ENCODE results near the gene TBC1D24. TPM values are rescaled to one million over a fixed set of nuclear protein-coding genes. Genes with fewer than 3 reads are reported as not detected.

Gene TBC1D24
- total and polyA plus RNA-seq, 9 of the 15 experiments (the other 6 are each of a cell fraction or from before 2014, with no cell fraction given): 1.7 to 22.6 (median 7.2) TPM

GRCh38 chr16:2511128-2511800 is 36.3 kb downstream of the TBC1D24 start (continued):
- TF ChIP-seq JUND (IDR thresholded peaks at IDR 0.05; ENCODE audit: borderline replicate concordance, low read depth, low read length): peak; percentile 89
- peak; percentile 70; the same call in 1 of the 3 replicates for TF ChIP-seq JUND (tag; IDR thresholded peaks at IDR 0.05; ENCODE audit: borderline replicate concordance, low read depth, low read length)
- TF ChIP-seq ZNF584 (CRISPR knock-in tag; IDR thresholded peaks at IDR 0.05; ENCODE audit: low read depth): no peak
- peak; percentile 96 for TF ChIP-seq ZNF444 (CRISPR knock-in tag; IDR thresholded peaks at IDR 0.05)
- TF ChIP-seq, protein P1, sequence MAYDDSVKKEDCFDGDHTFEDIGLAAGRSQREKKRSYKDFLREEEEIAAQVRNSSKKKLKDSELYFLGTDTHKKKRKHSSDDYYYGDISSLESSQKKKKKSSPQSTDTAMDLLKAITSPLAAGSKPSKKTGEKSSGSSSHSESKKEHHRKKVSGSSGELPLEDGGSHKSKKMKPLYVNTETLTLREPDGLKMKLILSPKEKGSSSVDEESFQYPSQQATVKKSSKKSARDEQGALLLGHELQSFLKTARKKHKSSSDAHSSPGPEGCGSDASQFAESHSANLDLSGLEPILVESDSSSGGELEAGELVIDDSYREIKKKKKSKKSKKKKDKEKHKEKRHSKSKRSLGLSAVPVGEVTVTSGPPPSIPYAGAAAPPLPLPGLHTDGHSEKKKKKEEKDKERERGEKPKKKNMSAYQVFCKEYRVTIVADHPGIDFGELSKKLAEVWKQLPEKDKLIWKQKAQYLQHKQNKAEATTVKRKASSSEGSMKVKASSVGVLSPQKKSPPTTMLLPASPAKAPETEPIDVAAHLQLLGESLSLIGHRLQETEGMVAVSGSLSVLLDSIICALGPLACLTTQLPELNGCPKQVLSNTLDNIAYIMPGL (CRISPR knock-in tag; IDR thresholded peaks at IDR 0.05): no peak
- TF ChIP-seq, protein P2, sequence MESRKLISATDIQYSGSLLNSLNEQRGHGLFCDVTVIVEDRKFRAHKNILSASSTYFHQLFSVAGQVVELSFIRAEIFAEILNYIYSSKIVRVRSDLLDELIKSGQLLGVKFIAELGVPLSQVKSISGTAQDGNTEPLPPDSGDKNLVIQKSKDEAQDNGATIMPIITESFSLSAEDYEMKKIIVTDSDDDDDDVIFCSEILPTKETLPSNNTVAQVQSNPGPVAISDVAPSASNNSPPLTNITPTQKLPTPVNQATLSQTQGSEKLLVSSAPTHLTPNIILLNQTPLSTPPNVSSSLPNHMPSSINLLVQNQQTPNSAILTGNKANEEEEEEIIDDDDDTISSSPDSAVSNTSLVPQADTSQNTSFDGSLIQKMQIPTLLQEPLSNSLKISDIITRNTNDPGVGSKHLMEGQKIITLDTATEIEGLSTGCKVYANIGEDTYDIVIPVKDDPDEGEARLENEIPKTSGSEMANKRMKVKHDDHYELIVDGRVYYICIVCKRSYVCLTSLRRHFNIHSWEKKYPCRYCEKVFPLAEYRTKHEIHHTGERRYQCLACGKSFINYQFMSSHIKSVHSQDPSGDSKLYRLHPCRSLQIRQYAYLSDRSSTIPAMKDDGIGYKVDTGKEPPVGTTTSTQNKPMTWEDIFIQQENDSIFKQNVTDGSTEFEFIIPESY (CRISPR knock-in tag; IDR thresholded peaks at IDR 0.05): no peak
- TF ChIP-seq SRSF3 (IDR thresholded peaks at IDR 0.05; ENCODE audit: insufficient read depth, low read length): no peak
- TF ChIP-seq SRSF7 (optimal IDR thresholded peaks at IDR 0.05; ENCODE audit: low read depth, low read length): no peak
- TF ChIP-seq PCBP1 (IDR thresholded peaks at IDR 0.05; ENCODE audit: low read depth, low read length, poor library complexity, severe bottlenecking): no peak
- TF ChIP-seq SIX5 (IDR thresholded peaks at IDR 0.05; ENCODE audit: borderline replicate concordance in 1 of 2, insufficient read depth in 1 of 2, low read depth in 1 of 2, low read length in 2 of 2): no peak
- TF ChIP-seq, protein P3, sequence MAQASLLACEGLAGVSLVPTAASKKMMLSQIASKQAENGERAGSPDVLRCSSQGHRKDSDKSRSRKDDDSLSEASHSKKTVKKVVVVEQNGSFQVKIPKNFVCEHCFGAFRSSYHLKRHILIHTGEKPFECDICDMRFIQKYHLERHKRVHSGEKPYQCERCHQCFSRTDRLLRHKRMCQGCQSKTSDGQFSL (CRISPR knock-in tag; IDR thresholded peaks at IDR 0.05): no peak
- TF ChIP-seq, protein P3 (tag; IDR thresholded peaks at IDR 0.05): no peak
- TF ChIP-seq NCOR1 (IDR thresholded peaks at IDR 0.05): no peak
- TF ChIP-seq ZNF511 (CRISPR knock-in tag; IDR thresholded peaks at IDR 0.05): no peak
- TF ChIP-seq NFIX (CRISPR knock-in tag; IDR thresholded peaks at IDR 0.05; ENCODE audit: low read depth): no peak
- TF ChIP-seq CLOCK (CRISPR knock-in tag; IDR thresholded peaks at IDR 0.05; ENCODE audit: borderline replicate concordance): no peak
- no peak for TF ChIP-seq ZNF280A (IDR thresholded peaks at IDR 0.05; ENCODE audit: low read depth, partially characterized antibody)
